Heart right ventricle (tissue), 16 donors: ENCODE results near the gene MFRP. TPM values are rescaled to one million over a fixed set of nuclear protein-coding genes. Genes with fewer than 3 reads are reported as not detected.

Experiments
- ATAC-seq, 8 donors: fragments of 200-7000 bp; cut with Tn5 transposase; one replicate each; pipeline ENCODE4 v1.9.1; 2020; ENCODE audit warnings: mild to moderate bottlenecking in 8 of 8, moderate library complexity in 8 of 8, moderate number of reproducible peaks in 1 of 8
- DNase-seq, 2 donors: peaks; one replicate each; pipeline ENCODE4 v3.0.0-alpha.2; 2020
- H3K27ac ChIP-seq, 10 donors: fragments of 200-600 bp; sonication (generic) in 2 of 10; one replicate each; pipeline versions ENCODE4 v1.5.0 to v1.8.0; 2020 to 2022; ENCODE audit warnings: mild to moderate bottlenecking in 3 of 10
- H3K27me3 ChIP-seq, 7 donors: fragments of 200-600 bp; one replicate each; pipeline ENCODE4 v1.8.0; 2021 to 2022; ENCODE audit warnings: mild to moderate bottlenecking in 2 of 7
- H3K36me3 ChIP-seq, 9 donors: fragments of 200-600 bp; sonication (generic) in 1 of 9; one replicate each; pipeline versions ENCODE4 v1.5.0 to v1.8.0; 2020 to 2022; ENCODE audit warnings: mild to moderate bottlenecking in 2 of 9
- H3K4me1 ChIP-seq, 9 donors: fragments of 200-600 bp; sonication (generic) in 1 of 9; one replicate each; pipeline versions ENCODE4 v1.5.0 to v1.8.0; 2020 to 2022; ENCODE audit warnings: mild to moderate bottlenecking in 4 of 9
- H3K4me3 ChIP-seq, 10 donors: fragments of 200-600 bp; sonication (generic) in 2 of 10; one replicate each; pipeline versions ENCODE4 v1.5.0 to v1.8.0; 2020 to 2022; ENCODE audit warnings: mild to moderate bottlenecking in 7 of 10, moderate library complexity in 2 of 10
- H3K9me3 ChIP-seq, 11 donors: fragments of 200-600 bp in 10 of 11; sonication (generic) in 2 of 11; one replicate each; pipeline versions ENCODE4 v1.5.0 to v1.8.0; 2013 to 2022; ENCODE audit warnings: mild to moderate bottlenecking in 2 of 11, control low read depth in 1 of 11, moderate library complexity in 1 of 11
- CTCF ChIP-seq, 9 donors: fragments of 200-600 bp; sonication (generic) in 2 of 9; IDR thresholded peaks; one replicate each; pipeline versions ENCODE4 v1.5.0 to v1.8.0; 2021 to 2022; ENCODE audit warnings: antibody characterized with exemption in 9 of 9, mild to moderate bottlenecking in 5 of 9, moderate library complexity in 1 of 9
- WGBS, 2 donors: extraction: QIAGEN DNeasy Blood & Tissue Kit; methylation state at CpG; one replicate each; pipeline ENCODE4 v1.1.7; 2013; ENCODE audit warnings: inconsistent platforms in 1 of 2; 5-methylcytosine and 5-hydroxymethylcytosine counted together
- intact Hi-C, 10 donors: fragments of 100-400 bp; cut with DNase I; formaldehyde crosslinking; loops; one replicate each; pipeline versions ENCODE4 v1.11.1 to v1.14.2; 2022
- polyA plus RNA-seq, 2 donors: library from polyadenylated mRNA; stranded (reverse); fragments of 200-250 nt; gene quantifications; one replicate each; pipeline ENCODE4 v1.2.3, GENCODE V29; 2013
- total RNA-seq, 10 donors: library from RNA; stranded (reverse); fragmentation: NEBNext Ultra II Directional in 3 of 10; extraction: Animal tissue kit (Norgen Biotek cat#: 25700) in 3 of 10; gene quantifications; one replicate each; pipeline versions ENCODE4 v1.2.1 to v1.2.4, GENCODE V29; 2021 to 2023
- donor health status: Arrhythmogenic right ventricular cardiomyopathy.
- donor health status: ischemic (EF 13 %, LVEDD 7.1; RV severe dilation, severe dysfunction).
- donor health status: healthy with polysubstance abuse.
- donor health status: DM: no; HTN: yes; CAD: no.
- donor health status: DM: no; HTN: no; CAD: no.
- donor health status: ischemic (EF 25% LVEDD 6.9; RV normal size, moderate dysfunction).
- donor health status: ischemic (EF 25% LVEDD 5.7; RV mildly dilated, moderate dysfunction).
- donor health status: healthy.
- donor health status: DM: yes; HTN: yes; CAD: no.
- donor health status: Ischemic cardiomyopathy.
- donor health status: ischemic (EF 35%, LVEDD 5.7; RV mildly dilated, moderate dysfunction).
- donor health status: nonischemic (EF 11% LVEDD 7.7; RV severe dilation, severe dysfunction).
- donor health status: DM: yes; HTN: yes; CAD: no.
- donor health status: PGD.
- donor health status: ischemic (EF 29% LVEDD 5.4; RV normal size, mild dysfunction).
- donor health status: nonischemic (EF 23%, LVEDD 6.1; RV moderate dilation, normal function).

MFRP gene
- total and polyA plus RNA-seq, 12 donors = 0.04 TPM; not detected in 11

GRCh38 chr11:119372260-119373058, 26.0 kb upstream of the MFRP start:
- 62 to 68% methylated on average over 26 of the region's 26 CpGs for WGBS, 2 donors
- no peak for ATAC-seq
- peak overlapping the region in 9 of 10 donors; percentile 43 to 98 (median 89) for H3K27ac ChIP-seq
- intact Hi-C loops = loop anchor here in 2 of 10 donors (5.0 kb wide), 1 partner anchor 35 kb away; no protein-coding TSS in a partner anchor
- no peak for DNase-seq
- TF ChIP-seq CTCF (IDR thresholded peaks at IDR 0.05) = no peak
- H3K4me1 ChIP-seq = peaks cover 36 to 100% (median 84%) of the 10 kb centered on the region in 9 donors
- peaks cover 0 to 2% (median 0%) of the 10 kb centered on the region in 7 donors for H3K27me3 ChIP-seq
- H3K36me3 ChIP-seq = no peaks in the 10 kb centered on the region
- H3K9me3 ChIP-seq = no peaks in the 10 kb centered on the region
- H3K4me3 ChIP-seq = peak overlapping the region in 2 of 10 donors; percentile 2

GRCh38 chr11:119371778-119372182, 25.3 kb upstream of the MFRP start:
- H3K36me3 ChIP-seq = no peaks in the 10 kb centered on the region
- no peaks in the 10 kb centered on the region for H3K9me3 ChIP-seq
- H3K4me1 ChIP-seq = peaks cover 36 to 100% (median 86%) of the 10 kb centered on the region in 9 donors
- peak in 6 of 9 donors; percentile 21 to 41 (median 33) for TF ChIP-seq CTCF (IDR thresholded peaks at IDR 0.05)
- peak overlapping the region in 1 of 10 donors; percentile 11 for H3K4me3 ChIP-seq
- H3K27me3 ChIP-seq = peaks cover 0 to 8% (median 0%) of the 10 kb centered on the region in 7 donors
- DNase-seq (peak in 1 of 2 donors; percentile 57), ATAC-seq (peak in 5 of 8 donors; percentile 9 to 33 (median 26))
- intact Hi-C loops = loop anchor here in 3 of 10 donors (1.0 to 5.0 kb wide), 2 partner anchors 14 to 34 kb away; no protein-coding TSS in a partner anchor
- H3K27ac ChIP-seq = peak overlapping the region in 9 of 10 donors; percentile 79 to 98 (median 89)
- WGBS, 2 donors = 50 to 51% methylated on average over 8 of the region's 8 CpGs

GRCh38 chr11:119371067-119371601, 24.6 kb upstream of the MFRP start:
- intact Hi-C loops = loop anchor here in 3 of 10 donors (1.0 to 5.0 kb wide), 2 partner anchors 14 to 34 kb away; no protein-coding TSS in a partner anchor
- Histone ChIP-seq H3K9me3 (no peaks in the 10 kb centered on the region), H3K36me3 (no peaks in the 10 kb centered on the region), H3K4me1 (peaks cover 32 to 100% (median 88%) of the 10 kb centered on the region in 9 donors), H3K27ac (peak overlapping the region; percentile 79 to 98 (median 90)), H3K4me3 (peak overlapping the region in 1 of 10 donors; percentile 11), H3K27me3 (peaks cover 0 to 8% (median 0%) of the 10 kb centered on the region in 7 donors)
- WGBS, 2 donors = 39 to 55% methylated on average over 8 of the region's 8 CpGs
- DNase-seq = no peak
- no peak for ATAC-seq
- no peak for TF ChIP-seq CTCF (IDR thresholded peaks at IDR 0.05)

- Histone ChIP-seq H3K27ac (peak overlapping the region; percentile 79 to 98 (median 90)), H3K9me3 (no peaks in the 10 kb centered on the region), H3K27me3 (peaks cover 0 to 10% (median 0%) of the 10 kb centered on the region in 7 donors), H3K4me3 (no peak overlapping the region), H3K36me3 (no peaks in the 10 kb centered on the region), H3K4me1 (peaks cover 32 to 100% (median 87%) of the 10 kb centered on the region in 9 donors)
- ATAC-seq (peak; percentile 14 to 53 (median 38)), DNase-seq (peak; percentile 72 to 74)
- no peak for TF ChIP-seq CTCF (IDR thresholded peaks at IDR 0.05)
- intact Hi-C loops = loop anchor here in 3 of 10 donors (1.0 to 5.0 kb wide), 2 partner anchors 13 to 33 kb away; no protein-coding TSS in a partner anchor
- WGBS, 2 donors = 25 to 38% methylated on average over 8 of the region's 8 CpGs
Observed at GRCh38 chr11:119370486-119371046, 24.1 kb upstream of the MFRP start.
